Dedifferentiated amniotic fluid mesenchymal stem cell (primary cell): ENCODE data around the gene CSNK1G3.
A peak's percentile ranks its signal among the peaks of the same experiment; 100 is the strongest.
"Not testable (repeated sequence)": the region's sequence is repeated elsewhere in the genome, so short reads cannot be mapped to it uniquely, and the experiment has no call there.

ENCODE experiments used
- DNase-seq: peaks from one replicate; pipeline ENCODE4 v3.0.0-alpha.2; 2016; ENCODE audit errors: extremely low spot score

Gene CSNK1G3

GRCh38 chr5:123559434-123559775, 47.4 kb downstream of the CSNK1G3 start:
- DNase-seq: peak; percentile 23

- DNase-seq: no peak
Observed at GRCh38 chr5:123561230-123561629, 49.3 kb downstream of the CSNK1G3 start.

- no peak for DNase-seq
Observed at GRCh38 chr5:123571927-123572326, 60.0 kb downstream of the CSNK1G3 start.

- DNase-seq: no peak
Observed at GRCh38 chr5:123578390-123578789, 66.4 kb downstream of the CSNK1G3 start.

GRCh38 chr5:123579410-123579809, 67.4 kb downstream of the CSNK1G3 start:
- no peak for DNase-seq

- no peak for DNase-seq
Observed at GRCh38 chr5:123582550-123583285, 70.7 kb downstream of the CSNK1G3 start.

GRCh38 chr5:123585871-123586270, 73.9 kb downstream of the CSNK1G3 start:
- DNase-seq: no peak

- DNase-seq: no peak
Observed at GRCh38 chr5:123594434-123594833, 82.5 kb downstream of the CSNK1G3 start.

- no peak for DNase-seq
Observed at GRCh38 chr5:123597018-123597417, 85.0 kb downstream of the CSNK1G3 start.

- DNase-seq: no peak
Observed at GRCh38 chr5:123598028-123598689, 86.2 kb downstream of the CSNK1G3 start.

GRCh38 chr5:123599171-123599570, 87.2 kb downstream of the CSNK1G3 start:
- DNase-seq: no peak

- DNase-seq: no peak
Observed at GRCh38 chr5:123601610-123602009, 89.6 kb downstream of the CSNK1G3 start.

GRCh38 chr5:123605822-123606221, 93.8 kb downstream of the CSNK1G3 start:
- no peak for DNase-seq

GRCh38 chr5:123610209-123610608, 98.2 kb downstream of the CSNK1G3 start:
- DNase-seq: no peak

GRCh38 chr5:123610665-123611405, 98.9 kb downstream of the CSNK1G3 start:
- peak; percentile 68 for DNase-seq

GRCh38 chr5:123611406-123611709, 99.4 kb downstream of the CSNK1G3 start:
- DNase-seq: no peak

- no peak for DNase-seq
Observed at GRCh38 chr5:123617561-123617960, 105.6 kb downstream of the CSNK1G3 start.

GRCh38 chr5:123626051-123626450, 114.1 kb downstream of the CSNK1G3 start:
- DNase-seq: no peak

GRCh38 chr5:123628860-123629544, 117.0 kb downstream of the CSNK1G3 start:
- peak; percentile 13 for DNase-seq

GRCh38 chr5:123636006-123636405, 124.0 kb downstream of the CSNK1G3 start:
- no peak for DNase-seq

GRCh38 chr5:123637028-123637427, 125.1 kb downstream of the CSNK1G3 start:
- DNase-seq: not testable (repeated sequence)

GRCh38 chr5:123639244-123639643, 127.3 kb downstream of the CSNK1G3 start:
- no peak for DNase-seq
